Left ventricle myocardium inferior (tissue), 1 donor: Measurements from ENCODE around the gene LDHD. TPM values are rescaled to one million over a fixed set of nuclear protein-coding genes. Genes with fewer than 3 reads are reported as not detected.
A peak's percentile ranks its signal among the peaks of the same experiment; 100 is the strongest.

Experiments
- DNase-seq: peaks from one replicate; pipeline ENCODE4 v3.0.0-alpha.2; 2020
- H3K27ac ChIP-seq: fragments of 200-600 bp; replicated peaks from 2 replicates; pipeline ENCODE4 v1.8.0; 2021
- H3K27me3 ChIP-seq: fragments of 200-600 bp; 2 replicates; pipeline ENCODE4 v1.8.0; 2021; ENCODE audit warnings: low read depth
- H3K36me3 ChIP-seq: fragments of 200-600 bp; 2 replicates; pipeline ENCODE4 v1.8.0; 2021
- H3K4me1 ChIP-seq: fragments of 200-600 bp; 2 replicates; pipeline ENCODE4 v1.8.0; 2021
- H3K4me3 ChIP-seq: fragments of 200-600 bp; 2 replicates; pipeline ENCODE4 v1.8.0; 2021; ENCODE audit warnings: mild to moderate bottlenecking, moderate library complexity
- H3K9me3 ChIP-seq: fragments of 200-600 bp; replicated peaks from 2 replicates; pipeline ENCODE4 v1.8.0; 2021
- intact Hi-C: fragments of 100-400 bp; cut with micrococcal nuclease; formaldehyde crosslinking; loops from one replicate; pipeline ENCODE4 v1.11.0; 2022
- total RNA-seq: library from RNA; stranded (reverse); fragmentation: NEBNext Ultra II Directional; extraction: Animal tissue kit (Norgen Biotek cat#: 25700); gene quantifications from one replicate; pipeline ENCODE4 v1.2.1, GENCODE V29; 2021
- TF ChIP-seq, protein P1 (sequence below): fragments of 200-600 bp; IDR thresholded peaks from 2 replicates; pipeline ENCODE4 v1.8.0; 2021; ENCODE audit warnings: antibody characterized with exemption, mild to moderate bottlenecking, borderline replicate concordance
- donor health status: DM: no; HTN: yes; CAD: no; lungs with severe emphysema.

LDHD gene
- total RNA-seq, 1 donor from 2014 or later = 97.9 TPM

DNA sequence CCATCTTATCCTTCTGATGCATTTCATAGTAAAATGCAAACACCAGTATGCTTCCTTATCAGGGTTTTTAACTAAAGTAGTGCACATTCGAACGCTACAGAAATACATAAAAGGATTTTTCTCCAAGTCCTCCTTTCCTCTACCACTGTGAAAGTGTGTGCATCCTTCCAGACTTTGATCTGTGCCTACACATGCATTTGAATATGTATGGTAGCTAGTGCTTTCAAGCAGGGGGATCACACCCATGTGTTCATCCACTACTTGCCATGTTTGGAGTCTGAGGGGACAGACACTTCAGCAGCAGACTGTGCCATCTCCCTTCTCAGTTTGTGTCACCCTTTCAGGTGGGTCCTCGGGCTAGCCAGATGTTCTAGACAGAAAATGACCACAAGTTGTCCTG lies 14.9 kb downstream of the LDHD start:
- DNase-seq = no peak
- Histone ChIP-seq H3K27ac (no peak overlapping the region), H3K36me3 (no peaks in the 10 kb centered on the region), H3K4me3 (no peak overlapping the region), H3K4me1 (peaks cover 59% of the 10 kb centered on the region), H3K9me3 (no peaks in the 10 kb centered on the region), H3K27me3 (no peaks in the 10 kb centered on the region)
- intact Hi-C loops = loop anchor here (10.0 kb wide), 1 partner anchor 57 kb away; no protein-coding TSS in a partner anchor
- TF ChIP-seq, protein P1, sequence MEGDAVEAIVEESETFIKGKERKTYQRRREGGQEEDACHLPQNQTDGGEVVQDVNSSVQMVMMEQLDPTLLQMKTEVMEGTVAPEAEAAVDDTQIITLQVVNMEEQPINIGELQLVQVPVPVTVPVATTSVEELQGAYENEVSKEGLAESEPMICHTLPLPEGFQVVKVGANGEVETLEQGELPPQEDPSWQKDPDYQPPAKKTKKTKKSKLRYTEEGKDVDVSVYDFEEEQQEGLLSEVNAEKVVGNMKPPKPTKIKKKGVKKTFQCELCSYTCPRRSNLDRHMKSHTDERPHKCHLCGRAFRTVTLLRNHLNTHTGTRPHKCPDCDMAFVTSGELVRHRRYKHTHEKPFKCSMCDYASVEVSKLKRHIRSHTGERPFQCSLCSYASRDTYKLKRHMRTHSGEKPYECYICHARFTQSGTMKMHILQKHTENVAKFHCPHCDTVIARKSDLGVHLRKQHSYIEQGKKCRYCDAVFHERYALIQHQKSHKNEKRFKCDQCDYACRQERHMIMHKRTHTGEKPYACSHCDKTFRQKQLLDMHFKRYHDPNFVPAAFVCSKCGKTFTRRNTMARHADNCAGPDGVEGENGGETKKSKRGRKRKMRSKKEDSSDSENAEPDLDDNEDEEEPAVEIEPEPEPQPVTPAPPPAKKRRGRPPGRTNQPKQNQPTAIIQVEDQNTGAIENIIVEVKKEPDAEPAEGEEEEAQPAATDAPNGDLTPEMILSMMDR = no peak

DNA sequence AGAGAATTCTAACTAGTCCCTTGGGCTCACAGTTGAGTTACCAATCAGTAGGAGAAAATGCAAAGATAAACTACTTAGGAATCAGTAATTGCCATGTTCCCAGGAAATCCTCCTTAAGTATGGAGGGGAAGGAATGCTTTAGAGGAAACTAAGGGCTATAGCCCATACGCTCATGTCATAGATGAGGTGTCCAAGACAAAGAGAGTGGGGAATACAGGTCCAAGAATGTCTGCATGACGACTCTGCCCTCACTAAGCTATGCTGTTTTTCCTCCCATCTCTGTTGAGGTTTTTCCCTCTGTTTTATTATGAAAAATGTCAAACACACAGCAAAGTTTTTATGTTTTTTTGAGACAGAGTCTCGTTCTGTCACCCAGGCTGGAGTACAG lies 16.0 kb downstream of the LDHD start:
- Histone ChIP-seq H3K36me3 (peaks cover 1% of the 10 kb centered on the region), H3K4me1 (peaks cover 49% of the 10 kb centered on the region), H3K27ac (peak overlapping the region; percentile 81), H3K9me3 (no peaks in the 10 kb centered on the region), H3K4me3 (no peak overlapping the region), H3K27me3 (no peaks in the 10 kb centered on the region)
- intact Hi-C loops = loop anchor here (10.0 kb wide), 1 partner anchor 56 kb away; no protein-coding TSS in a partner anchor
- no peak for DNase-seq
- TF ChIP-seq, protein P1 = no peak

DNA sequence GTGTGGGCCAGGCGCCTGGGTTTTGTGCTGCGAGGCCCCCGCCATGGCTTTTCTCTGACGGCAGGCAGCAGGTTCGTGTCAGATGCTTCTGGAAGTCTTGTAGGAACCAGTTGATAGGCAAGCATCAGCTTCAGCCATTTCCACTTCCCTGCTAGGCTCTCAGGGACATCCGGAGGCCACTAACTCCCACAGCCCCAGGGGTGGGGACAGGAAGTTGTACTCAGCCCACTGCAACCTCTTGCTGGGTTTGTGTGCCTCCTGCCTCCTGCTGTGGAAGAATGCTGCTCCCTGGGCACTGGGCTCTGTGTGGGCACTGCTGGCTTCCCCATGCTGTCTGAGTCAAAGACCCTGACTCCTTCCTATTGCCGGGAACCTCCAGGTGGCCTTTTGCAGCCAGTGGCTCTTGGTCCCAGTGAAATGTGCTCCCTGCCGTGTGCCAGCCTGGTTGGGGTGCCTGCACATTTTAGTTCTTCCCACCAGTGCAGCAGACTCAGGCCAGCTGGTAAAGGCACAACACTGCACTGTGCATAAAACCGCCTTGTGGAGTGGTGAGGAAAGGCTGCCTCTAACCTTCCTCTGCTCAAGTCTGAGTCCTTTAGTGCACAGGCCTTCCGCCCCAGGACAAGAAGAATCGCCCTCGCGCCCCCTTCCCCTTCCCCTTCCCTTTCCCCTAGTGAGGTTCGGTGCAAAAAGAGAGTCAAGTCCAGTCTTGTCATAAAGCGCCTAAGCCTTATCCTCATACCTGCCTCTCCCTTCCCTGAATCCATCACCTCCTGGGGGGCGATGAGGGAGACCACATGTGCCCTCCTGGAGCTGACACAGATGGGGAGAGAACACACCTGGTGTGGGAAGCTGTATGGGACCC lies 16.6 kb downstream of the LDHD start:
- intact Hi-C loops = loop anchor here (10.0 kb wide), 1 partner anchor 55 kb away; no protein-coding TSS in a partner anchor
- Histone ChIP-seq H3K27ac (peak overlapping the region; percentile 81), H3K9me3 (no peaks in the 10 kb centered on the region), H3K4me3 (no peak overlapping the region), H3K27me3 (no peaks in the 10 kb centered on the region), H3K36me3 (peaks cover 8% of the 10 kb centered on the region), H3K4me1 (peaks cover 43% of the 10 kb centered on the region)
- no peak for DNase-seq
- TF ChIP-seq, protein P1 = peak; percentile 31

DNA sequence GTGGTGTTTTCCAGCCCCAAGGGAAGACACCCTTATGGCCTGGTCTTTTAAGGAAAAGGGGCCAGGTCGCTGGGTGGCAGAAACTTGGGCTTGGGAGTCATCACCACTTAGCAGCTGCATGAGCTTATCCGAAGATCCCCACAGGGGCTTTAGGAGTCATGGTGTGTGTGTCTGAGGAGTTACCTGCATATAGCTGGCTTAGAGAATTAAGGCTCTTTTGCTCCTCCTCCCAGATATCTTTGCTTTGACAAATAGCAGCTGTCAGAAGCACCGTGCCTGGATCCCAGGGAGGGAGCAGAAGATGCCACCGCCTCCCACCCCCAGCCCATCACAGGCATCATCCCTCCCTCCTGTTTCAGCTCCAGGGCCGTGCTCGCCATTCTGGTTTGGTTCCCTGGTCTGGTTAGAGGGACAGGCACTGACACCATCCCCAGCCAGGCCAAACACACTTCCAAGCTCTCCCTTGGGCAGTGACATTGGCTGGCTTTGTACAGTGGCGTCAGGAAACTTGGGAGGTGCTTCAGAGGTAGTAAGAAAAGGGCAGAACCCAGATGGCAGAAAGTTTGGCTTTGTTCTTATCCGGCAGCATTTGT lies 17.4 kb downstream of the LDHD start:
- Histone ChIP-seq H3K4me1 (peaks cover 35% of the 10 kb centered on the region), H3K4me3 (no peak overlapping the region), H3K9me3 (no peaks in the 10 kb centered on the region), H3K27me3 (no peaks in the 10 kb centered on the region), H3K27ac (peak overlapping the region; percentile 81), H3K36me3 (peaks cover 13% of the 10 kb centered on the region)
- TF ChIP-seq, protein P1 = no peak
- intact Hi-C loops = no loop called here
- no peak for DNase-seq

DNA sequence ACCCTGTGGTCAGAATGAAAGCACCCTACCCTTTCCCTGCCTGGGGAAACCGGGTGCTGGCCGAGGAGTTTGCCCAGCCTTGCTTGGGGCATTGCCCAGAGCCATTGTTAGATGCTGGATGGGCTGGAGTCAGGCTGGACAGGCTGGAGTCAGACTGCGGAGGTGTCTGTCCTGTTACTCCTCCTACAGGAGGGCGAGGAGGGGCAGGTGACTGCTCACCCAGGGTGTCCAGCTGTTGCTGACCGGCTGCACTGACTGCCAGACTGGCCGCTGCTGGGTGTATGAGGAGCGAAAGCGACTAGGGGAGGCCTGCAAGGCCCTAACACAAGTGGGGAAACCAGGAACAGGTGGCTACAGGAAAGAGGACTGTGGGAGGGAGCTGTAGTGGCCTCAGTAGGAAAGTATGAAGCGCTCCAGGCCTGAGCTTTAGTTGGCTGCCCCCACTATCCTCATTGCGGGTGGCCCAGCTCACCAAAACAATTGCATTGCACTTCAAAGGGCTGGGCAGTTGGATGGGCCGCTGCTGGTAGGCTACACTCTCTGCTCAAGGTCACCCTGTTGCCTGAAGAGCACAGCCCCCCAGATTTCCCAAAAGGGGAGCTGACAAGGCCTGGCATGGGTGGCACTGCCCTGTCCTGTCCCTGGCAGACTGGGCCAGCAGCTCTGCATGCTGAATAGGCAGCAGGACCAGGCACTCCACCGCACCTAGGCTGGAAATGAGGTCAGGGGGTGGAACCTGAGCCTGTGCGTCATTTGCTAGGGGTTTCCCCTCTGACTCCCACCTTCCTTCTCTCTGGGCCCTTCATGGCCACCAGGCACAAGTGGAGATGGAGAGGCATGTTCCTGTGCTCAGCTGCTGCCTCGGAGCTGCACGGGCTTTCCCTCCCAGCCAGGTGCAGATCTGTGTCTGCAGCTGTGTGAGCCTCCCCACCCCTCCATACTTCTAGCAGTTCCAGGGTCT lies 18.4 kb downstream of the LDHD start:
- DNase-seq = no peak
- peak overlapping the region; percentile 81 for H3K27ac ChIP-seq
- intact Hi-C loops = no loop called here
- H3K4me3 ChIP-seq = no peak overlapping the region
- H3K4me1 ChIP-seq = peaks cover 41% of the 10 kb centered on the region
- TF ChIP-seq, protein P1 = no peak
- no peaks in the 10 kb centered on the region for H3K9me3 ChIP-seq
- peaks cover 21% of the 10 kb centered on the region for H3K36me3 ChIP-seq
- H3K27me3 ChIP-seq = no peaks in the 10 kb centered on the region
